Mucosa of rectum (tissue), 2 donors: ENCODE data around the gene ELAC2.

Experiments used
- H3K27ac ChIP-seq, 2 donors: one replicate each; pipeline ENCODE4 v1.7.0; 2013; ENCODE audit warnings: inconsistent platforms in 2 of 2, low read depth in 2 of 2, low read length in 2 of 2
- H3K27me3 ChIP-seq, 2 donors: one replicate each; pipeline ENCODE4 v1.7.0; 2013; ENCODE audit warnings: low read length in 2 of 2; ENCODE audit not compliant: control insufficient read depth in 2 of 2, insufficient read depth in 2 of 2
- H3K36me3 ChIP-seq, 2 donors: one replicate each; pipeline ENCODE4 v1.7.0; 2013; ENCODE audit warnings: low read length in 2 of 2; ENCODE audit not compliant: control insufficient read depth in 2 of 2, insufficient read depth in 2 of 2
- H3K4me1 ChIP-seq, 2 donors: one replicate each; pipeline ENCODE4 v1.7.0; 2013; ENCODE audit warnings: low read length in 2 of 2, mild to moderate bottlenecking in 1 of 2; ENCODE audit not compliant: control insufficient read depth in 2 of 2, insufficient read depth in 2 of 2
- H3K4me3 ChIP-seq, 2 donors: one replicate each; pipeline ENCODE4 v1.7.0; 2013; ENCODE audit warnings: low read length in 2 of 2
- H3K9ac ChIP-seq, 2 donors: one replicate each; pipeline ENCODE4 v1.7.0; 2013; ENCODE audit warnings: low read length in 2 of 2, low read depth in 1 of 2, mild to moderate bottlenecking in 1 of 2
- H3K9me3 ChIP-seq, 2 donors: one replicate each; pipeline ENCODE4 v1.7.0; 2013; ENCODE audit warnings: low read length in 2 of 2; ENCODE audit not compliant: control insufficient read depth in 2 of 2
- donor health status: healthy.
- donor health status: Normal muscosa, but diverticular disease.

Gene ELAC2

GRCh38 chr17:13024016-13024415 lies 6.2 kb upstream of the ELAC2 start:
- no peak overlapping the region for H3K4me3 ChIP-seq
- H3K27ac ChIP-seq: no peak overlapping the region
- H3K9ac ChIP-seq: no peak overlapping the region
- H3K36me3 ChIP-seq: no peaks in the 10 kb centered on the region
- H3K9me3 ChIP-seq: no peaks in the 10 kb centered on the region
- H3K27me3 ChIP-seq: no peaks in the 10 kb centered on the region
- peaks cover 2 to 3% of the 10 kb centered on the region in 2 donors for H3K4me1 ChIP-seq

DNA sequence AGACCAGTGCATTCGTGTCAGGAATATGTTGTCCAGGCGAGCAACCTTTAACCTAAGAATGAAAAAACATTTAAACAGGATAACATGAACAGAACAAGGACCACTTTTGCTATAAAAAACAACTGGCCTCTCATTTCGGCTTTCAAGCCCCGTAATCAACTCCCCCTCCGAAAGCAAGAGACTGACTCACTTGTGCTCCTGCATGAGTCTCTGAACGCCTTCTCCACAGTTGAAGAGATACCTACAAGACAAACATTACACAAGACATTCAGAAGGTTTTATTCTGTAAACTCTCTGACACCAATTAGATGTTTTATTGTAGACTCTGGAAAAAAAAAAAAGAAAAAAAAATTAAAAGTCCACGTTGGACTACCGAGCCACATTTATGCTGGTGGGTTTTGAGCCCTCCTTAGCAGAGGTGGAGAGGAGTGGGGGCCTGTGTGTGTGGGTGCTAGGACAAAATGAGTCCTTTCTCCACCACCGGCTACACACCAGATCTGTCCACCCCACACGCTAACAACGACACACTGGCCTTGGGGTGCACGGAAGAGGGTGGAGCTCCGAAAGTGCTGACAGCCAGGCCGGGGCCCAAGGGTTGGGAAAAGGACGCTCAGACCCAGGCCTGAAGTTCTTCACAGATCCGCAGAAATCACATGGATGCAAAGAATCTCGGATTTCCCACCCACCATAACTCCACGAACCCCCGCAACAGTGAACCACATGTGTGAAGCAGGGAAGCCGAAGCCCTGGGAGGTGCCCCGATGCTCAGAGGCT lies 759 bp downstream of the ELAC2 start:
- peaks cover 40 to 41% of the 10 kb centered on the region in 2 donors for H3K36me3 ChIP-seq
- peaks cover 10 to 13% of the 10 kb centered on the region in 2 donors for H3K4me1 ChIP-seq
- H3K27ac ChIP-seq: peak overlapping the region; percentile 84 to 86
- H3K27me3 ChIP-seq: no peaks in the 10 kb centered on the region
- peak overlapping the region; percentile 66 to 86 for H3K9ac ChIP-seq
- peak overlapping the region; percentile 74 to 98 for H3K4me3 ChIP-seq
- H3K9me3 ChIP-seq: no peaks in the 10 kb centered on the region

DNA sequence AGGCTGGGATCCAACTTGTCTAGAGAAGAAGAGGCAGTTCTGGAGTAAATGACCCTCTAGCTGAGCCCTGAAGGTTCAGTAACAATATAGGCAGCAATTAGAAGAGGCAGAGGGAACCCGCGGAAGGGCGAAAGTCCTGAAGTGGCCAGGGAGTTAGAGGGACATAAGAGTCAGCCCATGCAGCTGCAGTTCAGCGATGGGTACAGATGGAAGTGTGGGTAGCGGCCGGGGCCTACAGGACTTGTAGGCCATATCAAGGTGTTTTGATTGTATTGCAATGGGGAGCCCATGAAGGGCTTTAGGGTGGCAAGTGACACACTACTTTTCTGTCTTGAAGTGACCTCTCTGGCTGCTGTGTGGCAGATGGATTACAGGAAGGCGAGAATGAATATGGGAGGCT lies 3.0 kb downstream of the ELAC2 start:
- H3K27ac ChIP-seq: no peak overlapping the region
- no peaks in the 10 kb centered on the region for H3K9me3 ChIP-seq
- H3K36me3 ChIP-seq: peaks cover 55 to 58% of the 10 kb centered on the region in 2 donors
- no peak overlapping the region for H3K4me3 ChIP-seq
- peaks cover 12 to 13% of the 10 kb centered on the region in 2 donors for H3K4me1 ChIP-seq
- no peaks in the 10 kb centered on the region for H3K27me3 ChIP-seq
- H3K9ac ChIP-seq: no peak overlapping the region

GRCh38 chr17:13010959-13011358 lies 6.9 kb downstream of the ELAC2 start:
- no peak overlapping the region for H3K9ac ChIP-seq
- H3K4me1 ChIP-seq: peaks cover 0 to 5% of the 10 kb centered on the region in 2 donors
- H3K27me3 ChIP-seq: no peaks in the 10 kb centered on the region
- no peak overlapping the region for H3K4me3 ChIP-seq
- H3K27ac ChIP-seq: no peak overlapping the region
- H3K36me3 ChIP-seq: peaks cover 59 to 71% of the 10 kb centered on the region in 2 donors
- no peaks in the 10 kb centered on the region for H3K9me3 ChIP-seq

GRCh38 chr17:13008461-13008860 lies 9.4 kb downstream of the ELAC2 start:
- Histone ChIP-seq H3K4me3 (no peak overlapping the region), H3K9me3 (no peaks in the 10 kb centered on the region), H3K9ac (no peak overlapping the region), H3K27me3 (no peaks in the 10 kb centered on the region), H3K4me1 (peaks cover 0 to 5% of the 10 kb centered on the region in 2 donors), H3K36me3 (peaks cover 50 to 70% of the 10 kb centered on the region in 2 donors), H3K27ac (no peak overlapping the region)

- Histone ChIP-seq H3K9me3 (no peaks in the 10 kb centered on the region), H3K4me1 (no peaks in the 10 kb centered on the region), H3K27ac (no peak overlapping the region), H3K9ac (no peak overlapping the region), H3K36me3 (peaks cover 43 to 68% of the 10 kb centered on the region in 2 donors), H3K4me3 (no peak overlapping the region), H3K27me3 (no peaks in the 10 kb centered on the region)
These were observed 12.3 kb downstream of the ELAC2 start for GRCh38 chr17:13005530-13005929.

GRCh38 chr17:13004336-13004735 lies 13.5 kb downstream of the ELAC2 start:
- no peaks in the 10 kb centered on the region for H3K9me3 ChIP-seq
- H3K4me1 ChIP-seq: no peaks in the 10 kb centered on the region
- H3K27ac ChIP-seq: no peak overlapping the region
- no peaks in the 10 kb centered on the region for H3K27me3 ChIP-seq
- H3K36me3 ChIP-seq: peaks cover 46 to 70% of the 10 kb centered on the region in 2 donors
- no peak overlapping the region for H3K4me3 ChIP-seq
- no peak overlapping the region for H3K9ac ChIP-seq

DNA sequence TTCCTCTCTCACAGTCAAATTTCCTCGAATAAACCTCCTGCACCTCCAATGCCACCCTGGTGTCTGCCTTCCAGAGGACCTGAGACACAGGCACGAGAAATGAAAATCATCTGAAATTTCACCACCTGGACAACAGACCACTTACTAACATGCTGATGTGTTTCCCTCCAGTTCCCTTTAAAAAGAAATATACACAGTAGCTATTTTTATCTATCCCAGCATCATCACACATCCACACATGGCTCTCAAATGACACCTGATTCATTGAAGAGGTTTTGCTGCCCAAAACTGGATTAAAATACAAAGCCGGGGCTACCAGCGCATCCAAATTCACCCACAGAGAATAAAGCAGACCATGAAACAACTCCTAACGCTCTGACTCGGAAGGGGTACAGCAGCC lies 13.9 kb downstream of the ELAC2 start:
- H3K36me3 ChIP-seq: peaks cover 50 to 74% of the 10 kb centered on the region in 2 donors
- no peaks in the 10 kb centered on the region for H3K9me3 ChIP-seq
- no peaks in the 10 kb centered on the region for H3K27me3 ChIP-seq
- no peaks in the 10 kb centered on the region for H3K4me1 ChIP-seq
- H3K4me3 ChIP-seq: no peak overlapping the region
- H3K27ac ChIP-seq: no peak overlapping the region
- no peak overlapping the region for H3K9ac ChIP-seq

- H3K36me3 ChIP-seq: peaks cover 50 to 75% of the 10 kb centered on the region in 2 donors
- H3K27me3 ChIP-seq: no peaks in the 10 kb centered on the region
- no peaks in the 10 kb centered on the region for H3K9me3 ChIP-seq
- no peak overlapping the region for H3K4me3 ChIP-seq
- no peak overlapping the region for H3K27ac ChIP-seq
- no peaks in the 10 kb centered on the region for H3K4me1 ChIP-seq
- H3K9ac ChIP-seq: no peak overlapping the region
These were observed 14.4 kb downstream of the ELAC2 start for GRCh38 chr17:13003454-13003851.

- H3K9me3 ChIP-seq: no peaks in the 10 kb centered on the region
- H3K27me3 ChIP-seq: no peaks in the 10 kb centered on the region
- no peaks in the 10 kb centered on the region for H3K4me1 ChIP-seq
- H3K36me3 ChIP-seq: peaks cover 54 to 77% of the 10 kb centered on the region in 2 donors
- H3K9ac ChIP-seq: peak overlapping the region in 1 of 2 donors; percentile 34
- H3K27ac ChIP-seq: no peak overlapping the region
- no peak overlapping the region for H3K4me3 ChIP-seq
These were observed 14.9 kb downstream of the ELAC2 start for GRCh38 chr17:13002761-13003453.
